Fibroblast of peridontal ligament (primary cell): ENCODE results near the gene CBFA2T2.
"Not testable (repeated sequence)": the region's sequence is repeated elsewhere in the genome, so short reads cannot be mapped to it uniquely, and the experiment has no call there.

Experiments
- DNase-seq: peaks from one replicate; pipeline ENCODE4 v3.0.0-alpha.2; 2010; ENCODE audit errors: extremely low read depth

CBFA2T2 gene

DNA sequence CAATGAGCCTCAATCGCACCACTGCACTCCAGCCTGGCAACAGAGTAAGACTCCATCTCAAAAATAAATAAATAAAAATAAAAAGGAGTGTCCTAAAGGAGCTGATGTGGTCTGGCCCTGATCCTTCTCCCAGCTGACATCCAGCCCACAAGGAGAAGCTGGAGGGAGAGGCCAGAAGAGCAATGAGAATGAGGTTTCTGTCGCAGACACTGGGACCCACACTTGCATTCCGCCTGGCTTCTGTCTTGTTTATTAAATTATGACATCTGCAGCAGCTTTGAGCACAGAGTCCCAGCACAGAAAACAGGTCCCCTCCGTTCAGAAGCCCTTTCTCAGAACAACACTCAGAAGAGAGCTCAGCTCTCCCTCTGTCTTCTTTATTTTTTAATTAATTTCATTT, 206.6 kb downstream of the CBFA2T2 start:
- peak; percentile 12 for DNase-seq

DNA sequence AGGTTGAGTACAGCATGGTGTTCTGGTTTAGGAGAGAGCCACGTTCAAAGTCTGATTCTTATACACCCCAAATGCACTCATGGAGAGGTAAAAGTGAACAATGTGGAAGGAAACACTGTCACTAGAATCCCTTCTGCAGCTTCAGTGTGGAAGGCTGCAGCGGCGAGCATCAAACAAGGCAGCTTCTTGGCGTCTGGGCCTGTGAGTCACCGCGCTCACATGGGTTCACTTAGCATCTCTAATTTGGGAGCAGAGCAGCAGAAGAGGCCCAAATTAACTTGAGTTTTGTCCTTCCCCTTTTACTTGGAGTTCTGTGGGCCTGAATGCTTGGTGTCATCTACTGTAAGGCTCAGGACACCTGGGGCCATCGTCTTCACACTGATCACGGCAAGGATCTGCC, 207.2 kb downstream of the CBFA2T2 start:
- peak; percentile 78 for DNase-seq

DNA sequence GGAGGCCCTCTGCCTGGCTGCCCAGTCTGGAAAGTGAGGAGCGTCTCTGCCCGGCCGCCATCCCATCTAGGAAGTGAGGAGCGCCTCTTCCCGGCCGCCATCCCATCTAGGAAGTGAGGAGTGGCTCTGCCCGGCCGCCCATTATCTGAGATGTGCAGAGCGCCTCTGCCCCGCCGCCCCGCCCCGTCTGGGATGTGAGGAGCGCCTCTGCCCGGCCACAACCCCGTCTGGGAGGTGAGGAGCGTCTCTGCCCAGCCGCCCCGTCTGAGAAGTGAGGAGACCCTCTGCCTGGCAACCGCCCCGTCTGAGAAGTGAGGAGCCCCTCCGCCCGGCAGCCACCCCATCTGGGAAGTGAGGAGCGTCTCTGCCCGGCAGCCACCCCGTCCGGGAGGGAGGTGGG, 209.1 kb downstream of the CBFA2T2 start:
- not testable (repeated sequence) for DNase-seq
